ENCODE results near the gene XIRP2.

XIRP2 gene

GRCh38 chr2:166932032-166932431 lies 43.8 kb downstream of the XIRP2 start:
- H3K4me3 ChIP-seq (IDR thresholded peaks at IDR 0.05; ENCODE audit: insufficient read depth, low read depth, low read length): no peak overlapping the region
- H3K4me1 ChIP-seq (ENCODE audit: low read depth, poor library complexity, severe bottlenecking): no peaks in the 10 kb centered on the region
- no peak for TF ChIP-seq CTCF (conservative IDR thresholded peaks at IDR 0.05; ENCODE audit: low read depth, low read length)
- no peak overlapping the region for H3K4me2 ChIP-seq
- no peak overlapping the region for H3K27ac ChIP-seq
- H2AFZ ChIP-seq (ENCODE audit: low read depth): no peak overlapping the region
- H3K79me2 ChIP-seq (ENCODE audit: insufficient read depth, low read depth): no peaks in the 10 kb centered on the region
- H3K27me3 ChIP-seq (ENCODE audit: insufficient read depth, low read depth): no peaks in the 10 kb centered on the region
- no peak overlapping the region for H3K9ac ChIP-seq
- H4K20me1 ChIP-seq (ENCODE audit: insufficient read depth): no peaks in the 10 kb centered on the region
- no peaks in the 10 kb centered on the region for H3K36me3 ChIP-seq (ENCODE audit: insufficient read depth)

- Histone ChIP-seq H3K4me2 (no peak overlapping the region), H3K79me2 (ENCODE audit: insufficient read depth, low read depth) (no peaks in the 10 kb centered on the region), H3K9ac (no peak overlapping the region), H3K4me3 (IDR thresholded peaks at IDR 0.05; ENCODE audit: insufficient read depth, low read depth, low read length) (no peak overlapping the region), H2AFZ (ENCODE audit: low read depth) (no peak overlapping the region), H3K27ac (no peak overlapping the region), H4K20me1 (ENCODE audit: insufficient read depth) (no peaks in the 10 kb centered on the region), H3K36me3 (ENCODE audit: insufficient read depth) (no peaks in the 10 kb centered on the region), H3K4me1 (ENCODE audit: low read depth, poor library complexity, severe bottlenecking) (no peaks in the 10 kb centered on the region), H3K27me3 (ENCODE audit: insufficient read depth, low read depth) (no peaks in the 10 kb centered on the region)
- TF ChIP-seq CTCF (conservative IDR thresholded peaks at IDR 0.05; ENCODE audit: low read depth, low read length): no peak
Observed at GRCh38 chr2:166934817-166935216, 46.5 kb downstream of the XIRP2 start.

- no peak overlapping the region for H3K9ac ChIP-seq
- no peaks in the 10 kb centered on the region for H3K36me3 ChIP-seq (ENCODE audit: insufficient read depth)
- no peaks in the 10 kb centered on the region for H3K27me3 ChIP-seq (ENCODE audit: insufficient read depth, low read depth)
- H3K27ac ChIP-seq: no peak overlapping the region
- no peak overlapping the region for H3K4me2 ChIP-seq
- no peaks in the 10 kb centered on the region for H3K79me2 ChIP-seq (ENCODE audit: insufficient read depth, low read depth)
- no peak overlapping the region for H3K4me3 ChIP-seq (IDR thresholded peaks at IDR 0.05; ENCODE audit: insufficient read depth, low read depth, low read length)
- no peaks in the 10 kb centered on the region for H3K4me1 ChIP-seq (ENCODE audit: low read depth, poor library complexity, severe bottlenecking)
- H4K20me1 ChIP-seq (ENCODE audit: insufficient read depth): no peaks in the 10 kb centered on the region
- H2AFZ ChIP-seq (ENCODE audit: low read depth): no peak overlapping the region
- TF ChIP-seq CTCF (conservative IDR thresholded peaks at IDR 0.05; ENCODE audit: low read depth, low read length): no peak
Observed at GRCh38 chr2:166942377-166942776, 54.1 kb downstream of the XIRP2 start.

GRCh38 chr2:166944909-166945308 lies 56.6 kb downstream of the XIRP2 start:
- Histone ChIP-seq H3K4me2 (no peak overlapping the region), H3K79me2 (ENCODE audit: insufficient read depth, low read depth) (no peaks in the 10 kb centered on the region), H3K9ac (no peak overlapping the region), H3K4me3 (IDR thresholded peaks at IDR 0.05; ENCODE audit: insufficient read depth, low read depth, low read length) (no peak overlapping the region), H3K27me3 (ENCODE audit: insufficient read depth, low read depth) (no peaks in the 10 kb centered on the region), H2AFZ (ENCODE audit: low read depth) (no peak overlapping the region), H3K36me3 (ENCODE audit: insufficient read depth) (no peaks in the 10 kb centered on the region), H3K27ac (no peak overlapping the region), H4K20me1 (ENCODE audit: insufficient read depth) (no peaks in the 10 kb centered on the region), H3K4me1 (ENCODE audit: low read depth, poor library complexity, severe bottlenecking) (no peaks in the 10 kb centered on the region)
- no peak for TF ChIP-seq CTCF (conservative IDR thresholded peaks at IDR 0.05; ENCODE audit: low read depth, low read length)

- no peak for TF ChIP-seq CTCF (conservative IDR thresholded peaks at IDR 0.05; ENCODE audit: low read depth, low read length)
- Histone ChIP-seq H2AFZ (ENCODE audit: low read depth) (no peak overlapping the region), H3K4me2 (no peak overlapping the region)
Observed at GRCh38 chr2:166957686-166958085, 69.4 kb downstream of the XIRP2 start.

More at GRCh38 chr2:166957686-166958085, 69.4 kb downstream of the XIRP2 start:
- no peaks in the 10 kb centered on the region for H3K4me1 ChIP-seq (ENCODE audit: low read depth, poor library complexity, severe bottlenecking)
- H3K4me3 ChIP-seq (IDR thresholded peaks at IDR 0.05; ENCODE audit: insufficient read depth, low read depth, low read length): no peak overlapping the region
- H3K79me2 ChIP-seq (ENCODE audit: insufficient read depth, low read depth): no peaks in the 10 kb centered on the region
- no peaks in the 10 kb centered on the region for H3K36me3 ChIP-seq (ENCODE audit: insufficient read depth)
- H3K9ac ChIP-seq: no peak overlapping the region
- no peaks in the 10 kb centered on the region for H4K20me1 ChIP-seq (ENCODE audit: insufficient read depth)
- no peaks in the 10 kb centered on the region for H3K27me3 ChIP-seq (ENCODE audit: insufficient read depth, low read depth)
- no peak overlapping the region for H3K27ac ChIP-seq
